Fibroblast of pulmonary artery (primary cell): Measurements from ENCODE around the gene RALB.

Experiments used
- DNase-seq: peaks from one replicate; pipeline ENCODE4 v3.0.0-alpha.2; 2010; ENCODE audit warnings: low read depth
- H3K4me3 ChIP-seq: replicated peaks from 2 replicates; pipeline ENCODE4 v1.5.1; 2011; ENCODE audit warnings: low read depth, mild to moderate bottlenecking, control low read depth, low read length, moderate library complexity
- CTCF ChIP-seq: IDR thresholded peaks from 2 replicates; pipeline ENCODE4 v1.5.1; 2011; ENCODE audit warnings: mild to moderate bottlenecking, control low read depth, low read length, inconsistent platforms; ENCODE audit errors: missing control alignments

Gene RALB

DNA sequence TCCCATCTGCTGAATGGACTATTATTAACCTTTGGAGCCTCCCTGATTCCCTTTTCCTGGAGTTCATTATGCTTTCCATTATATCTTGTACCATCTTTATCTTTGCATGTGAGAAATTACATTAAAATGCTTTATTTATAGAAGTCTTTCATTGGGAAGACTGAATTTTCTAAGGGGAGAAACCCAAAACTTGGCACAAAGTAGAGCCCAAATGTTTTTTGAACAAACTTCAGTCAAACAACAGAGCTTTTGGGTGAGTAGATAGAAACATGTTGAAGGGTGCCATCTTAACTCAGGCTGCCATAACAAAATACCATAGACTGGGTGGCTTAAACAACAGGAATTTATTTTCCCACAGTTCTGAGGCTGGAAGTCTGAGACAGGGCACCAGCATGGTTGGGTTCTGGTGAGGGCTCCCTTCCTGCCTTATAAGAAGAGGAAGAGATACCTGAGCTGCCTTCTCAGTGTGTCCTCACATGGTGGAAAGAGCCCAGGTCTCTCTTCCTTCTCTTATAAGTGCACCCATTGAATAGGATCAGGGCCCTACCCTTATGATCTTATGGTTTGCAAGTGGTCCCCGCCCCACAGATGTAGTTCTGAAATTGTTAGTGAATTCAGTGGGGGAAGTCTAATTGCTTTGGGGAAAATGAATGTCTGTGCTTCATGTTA lies 19.2 kb downstream of the RALB start:
- no peak overlapping the region for H3K4me3 ChIP-seq
- no peak for TF ChIP-seq CTCF
- no peak for DNase-seq

DNA sequence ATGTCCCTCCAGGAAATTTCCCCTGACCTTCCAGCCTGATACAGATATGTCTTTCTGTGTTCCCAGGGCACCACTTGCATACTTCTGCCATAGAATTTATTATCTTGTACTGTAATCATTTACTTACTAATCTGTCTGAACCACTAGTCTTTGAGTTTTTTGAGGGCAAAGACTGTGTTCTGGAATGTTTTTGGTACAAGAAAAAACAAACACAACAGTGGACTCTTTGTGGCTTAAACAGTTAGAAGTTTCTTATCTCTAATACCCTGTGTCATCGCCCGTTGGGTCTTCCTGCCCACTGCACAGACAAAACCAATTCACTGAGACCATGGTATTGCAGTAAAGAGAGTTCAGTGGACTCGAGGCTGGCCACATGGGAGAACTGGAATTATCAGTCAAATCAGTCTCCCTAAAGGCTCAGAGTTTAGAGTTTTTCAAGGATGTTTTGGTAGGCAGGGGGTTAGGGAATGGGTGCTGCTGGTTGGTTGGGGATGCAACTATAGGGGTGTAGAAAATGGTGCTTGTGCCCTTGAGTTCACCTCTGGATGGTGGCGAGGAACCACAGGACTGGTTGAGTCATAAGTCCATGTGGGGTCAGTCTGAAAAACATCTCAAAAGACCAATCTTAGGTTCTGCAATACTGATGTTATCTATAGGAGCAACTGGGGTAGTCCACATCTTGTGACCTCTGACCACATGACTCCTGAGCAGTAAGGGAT lies 20.3 kb downstream of the RALB start:
- H3K4me3 ChIP-seq: no peak overlapping the region
- no peak for DNase-seq
- no peak for TF ChIP-seq CTCF

- H3K4me3 ChIP-seq: no peak overlapping the region
- no peak for DNase-seq
- no peak for TF ChIP-seq CTCF
Measured at GRCh38 chr2:120275617-120276400, 23.2 kb downstream of the RALB start.

- H3K4me3 ChIP-seq: no peak overlapping the region
- no peak for DNase-seq
- TF ChIP-seq CTCF: no peak
Measured at GRCh38 chr2:120277505-120278205, 25.0 kb downstream of the RALB start.

GRCh38 chr2:120278901-120279300 lies 26.2 kb downstream of the RALB start:
- no peak for DNase-seq
- TF ChIP-seq CTCF: no peak
- no peak overlapping the region for H3K4me3 ChIP-seq

DNA sequence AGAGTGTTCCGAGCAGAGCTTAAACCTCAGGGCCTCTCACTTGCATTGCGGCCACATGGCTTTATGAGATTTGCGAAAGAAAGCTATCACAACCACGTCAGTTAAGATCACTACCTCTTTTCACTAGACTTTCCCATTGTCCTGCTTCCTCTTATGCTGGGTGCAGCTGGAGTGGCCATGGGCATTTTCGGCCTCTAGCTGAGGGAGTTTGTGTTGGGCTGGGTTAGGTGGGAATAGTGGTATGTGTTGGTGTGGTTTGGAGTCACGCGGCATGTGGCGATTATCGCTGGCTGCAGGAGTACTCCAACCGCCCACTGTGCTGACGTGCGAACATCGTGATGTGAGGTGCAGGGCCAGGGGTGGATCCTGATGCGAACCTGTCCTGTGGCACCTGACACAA lies 27.1 kb downstream of the RALB start:
- DNase-seq: no peak
- no peak overlapping the region for H3K4me3 ChIP-seq
- no peak for TF ChIP-seq CTCF
